NCI-H82 (cell line): ENCODE data around the gene THRSP.
"Not testable (repeated sequence)": the region's sequence is repeated elsewhere in the genome, so short reads cannot be mapped to it uniquely, and the experiment has no call there.

Experiments used
- DNase-seq: peaks from one replicate; lab custom pipeline; 2025; lab: John Stamatoyannopoulos, UW

Gene THRSP

DNA sequence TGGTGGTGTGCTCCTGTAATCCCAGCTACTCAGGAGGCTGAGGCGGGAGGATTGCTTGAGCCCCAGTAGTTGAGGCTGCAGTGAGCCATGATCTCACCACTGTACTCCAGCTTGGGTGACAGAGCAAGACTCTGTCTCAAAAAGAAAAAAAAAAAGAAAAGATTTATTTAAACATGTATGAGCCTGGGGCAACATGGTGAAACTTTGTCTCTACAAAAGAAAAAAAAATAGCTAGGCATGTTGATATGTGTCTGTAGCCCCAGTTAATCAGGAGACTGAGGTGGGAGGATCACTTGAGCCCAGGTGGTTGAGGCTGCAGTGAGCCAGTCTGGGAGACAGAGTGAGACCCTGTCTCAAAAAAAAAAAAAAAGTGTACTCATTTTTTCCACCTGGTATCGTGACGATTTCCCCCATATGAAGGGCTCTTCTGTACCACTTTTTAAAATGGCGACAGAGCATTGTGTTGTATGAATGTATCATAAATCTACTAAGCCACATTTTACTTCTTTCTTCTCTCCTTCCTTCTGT is 24.2 kb upstream of the THRSP start:
- DNase-seq, result no peak

GRCh38 chr11:78039919-78040671 is 23.6 kb upstream of the THRSP start:
- peak; percentile 16 for DNase-seq

DNA sequence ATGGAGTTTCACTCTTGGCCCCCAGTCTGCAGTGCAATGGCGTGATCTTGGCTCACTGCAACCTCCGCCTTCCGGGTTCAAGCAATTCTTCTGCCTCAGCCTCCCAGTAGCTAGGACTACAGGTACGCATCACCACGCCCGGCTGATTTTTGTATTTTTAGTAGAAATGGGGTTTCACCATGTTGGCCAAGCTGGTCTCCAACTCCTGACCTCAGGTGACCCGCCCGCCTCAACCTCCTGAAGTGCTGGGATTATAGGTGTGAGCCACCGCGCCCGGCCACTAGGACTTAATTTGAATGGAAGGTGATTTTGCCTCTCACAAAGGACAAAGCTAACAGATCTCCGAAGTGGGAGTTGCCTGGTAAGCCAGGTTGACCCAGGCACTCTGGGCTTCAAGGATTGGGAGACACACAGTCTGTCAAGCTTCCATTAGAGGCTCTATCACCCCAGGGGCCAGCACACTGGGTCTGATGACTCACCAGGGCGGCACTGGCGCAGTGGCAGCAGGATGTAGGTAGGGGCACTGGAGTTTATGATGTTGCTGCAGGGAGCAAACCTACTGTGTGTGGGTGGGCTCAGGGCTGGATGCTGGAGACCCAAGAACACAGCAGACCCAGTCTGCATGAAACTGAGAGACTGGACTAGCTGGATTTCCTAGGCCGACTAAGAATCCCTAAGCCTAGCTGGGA is 22.8 kb upstream of the THRSP start:
- DNase-seq, result no peak

- DNase-seq, result not testable (repeated sequence)
Observed at GRCh38 chr11:78041380-78041719, 22.3 kb upstream of the THRSP start.

GRCh38 chr11:78041843-78042440 is 21.7 kb upstream of the THRSP start:
- no peak for DNase-seq

- DNase-seq, result no peak
Observed at GRCh38 chr11:78044706-78045105, 19.0 kb upstream of the THRSP start.

DNA sequence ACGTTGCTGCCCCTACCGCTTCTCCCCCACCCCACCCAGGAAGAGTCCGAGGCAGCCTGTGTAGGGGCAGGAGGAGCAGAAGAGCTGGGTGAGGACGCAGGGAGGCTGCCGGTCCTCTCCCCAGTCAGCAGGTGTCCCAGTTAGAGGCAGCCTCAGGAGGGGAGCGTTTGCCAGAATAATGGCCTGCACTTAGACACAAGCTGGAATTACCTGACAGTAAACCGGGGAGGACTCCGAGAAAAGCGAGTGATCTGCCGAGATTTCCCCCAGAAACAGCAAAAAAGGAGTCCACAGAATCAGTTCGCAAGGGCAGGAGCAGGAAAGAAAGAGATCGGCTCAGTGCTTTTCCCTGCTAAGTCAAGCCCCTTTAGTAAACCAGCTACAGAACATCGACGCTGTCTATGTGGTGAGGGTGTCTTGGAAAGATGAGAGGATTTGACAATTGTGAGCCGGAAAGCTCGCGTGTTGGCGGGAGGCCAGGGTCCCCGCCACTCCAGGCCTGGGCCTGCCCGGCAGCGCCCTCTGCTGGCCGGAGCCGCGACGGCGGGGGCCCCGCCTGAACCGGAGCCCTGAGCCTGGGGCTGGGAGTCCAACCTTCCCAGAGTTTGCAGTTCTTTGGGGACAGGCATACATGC is 17.7 kb upstream of the THRSP start:
- peak; percentile 87 for DNase-seq

GRCh38 chr11:78046486-78046854 is 17.2 kb upstream of the THRSP start:
- DNase-seq, result no peak

- DNase-seq, result peak; percentile 89
Observed at GRCh38 chr11:78048561-78048960, 15.1 kb upstream of the THRSP start.

DNA sequence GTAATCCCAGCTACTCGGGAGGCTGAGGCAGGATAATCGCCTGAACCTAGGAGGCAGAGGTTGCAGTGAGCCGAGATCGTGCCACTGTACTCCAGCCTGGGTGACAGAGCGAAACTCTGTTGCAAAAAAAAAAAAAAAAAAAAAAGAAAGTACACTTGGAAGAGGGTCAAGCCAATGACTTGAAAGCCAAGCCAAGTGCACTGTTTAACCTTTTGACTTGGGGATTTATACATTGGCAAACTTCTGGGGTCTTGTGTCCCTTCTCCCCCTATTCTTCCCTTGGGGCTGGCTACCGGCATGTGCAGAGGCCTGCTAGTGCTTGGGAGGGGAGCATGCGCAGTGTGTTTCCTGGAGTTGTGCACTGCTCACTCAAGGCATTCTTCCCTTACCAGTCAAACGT is 14.3 kb upstream of the THRSP start:
- DNase-seq, result no peak

- DNase-seq, result no peak
Observed at GRCh38 chr11:78050964-78051831, 12.5 kb upstream of the THRSP start.

GRCh38 chr11:78054971-78055370 is 8.7 kb upstream of the THRSP start:
- DNase-seq, result no peak

- no peak for DNase-seq
Observed at GRCh38 chr11:78056093-78056492, 7.6 kb upstream of the THRSP start.

DNA sequence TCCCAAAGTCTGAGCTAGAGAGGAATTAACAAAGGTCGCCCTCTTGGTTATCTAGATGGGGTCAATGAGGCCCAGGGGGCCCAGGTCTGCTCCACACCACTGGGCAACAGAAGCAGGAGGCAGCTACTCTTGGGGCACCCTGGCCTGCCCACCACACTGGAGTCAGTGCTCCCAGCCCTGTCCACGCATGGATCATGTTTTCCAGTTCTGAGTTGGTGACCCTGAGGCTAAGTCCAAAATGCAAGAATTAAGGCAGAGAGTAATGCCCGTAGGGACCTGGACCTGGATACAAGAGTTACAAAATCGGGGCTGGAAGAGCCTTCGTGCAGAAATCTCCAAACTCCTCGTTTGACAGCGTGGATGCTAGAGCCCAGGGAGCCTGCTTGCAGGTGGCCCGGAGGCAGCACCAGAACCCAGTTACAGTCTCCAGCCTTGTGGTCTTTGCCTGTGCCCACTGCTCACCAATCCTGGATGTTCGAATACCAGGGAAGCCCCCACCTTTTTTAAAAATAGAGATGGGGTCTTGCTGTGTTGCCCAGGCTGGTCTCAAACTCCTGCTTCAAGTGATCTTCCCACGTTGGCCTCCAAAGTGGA is 6.1 kb upstream of the THRSP start:
- no peak for DNase-seq

GRCh38 chr11:78059749-78060328 is 3.8 kb upstream of the THRSP start:
- DNase-seq, result not testable (repeated sequence)

DNA sequence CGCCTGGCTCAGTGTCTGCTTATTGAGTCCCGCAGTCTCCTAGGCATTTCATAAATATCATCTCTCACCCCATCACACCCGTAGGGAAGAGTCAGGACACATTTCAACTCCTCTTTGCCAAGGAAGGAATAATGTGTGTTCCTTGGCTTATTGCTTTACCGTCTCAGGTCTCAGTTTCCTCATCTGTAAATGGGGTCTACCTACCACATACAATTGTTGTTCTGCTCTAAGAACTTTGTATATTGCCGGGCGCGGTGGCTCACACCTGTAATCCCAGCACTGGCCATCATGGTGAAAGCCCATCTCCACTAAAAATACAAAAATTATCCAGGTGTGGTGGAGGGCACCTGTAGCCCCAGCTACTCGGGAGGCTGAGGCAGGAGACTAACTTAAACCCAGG is 3.1 kb upstream of the THRSP start:
- no peak for DNase-seq

DNA sequence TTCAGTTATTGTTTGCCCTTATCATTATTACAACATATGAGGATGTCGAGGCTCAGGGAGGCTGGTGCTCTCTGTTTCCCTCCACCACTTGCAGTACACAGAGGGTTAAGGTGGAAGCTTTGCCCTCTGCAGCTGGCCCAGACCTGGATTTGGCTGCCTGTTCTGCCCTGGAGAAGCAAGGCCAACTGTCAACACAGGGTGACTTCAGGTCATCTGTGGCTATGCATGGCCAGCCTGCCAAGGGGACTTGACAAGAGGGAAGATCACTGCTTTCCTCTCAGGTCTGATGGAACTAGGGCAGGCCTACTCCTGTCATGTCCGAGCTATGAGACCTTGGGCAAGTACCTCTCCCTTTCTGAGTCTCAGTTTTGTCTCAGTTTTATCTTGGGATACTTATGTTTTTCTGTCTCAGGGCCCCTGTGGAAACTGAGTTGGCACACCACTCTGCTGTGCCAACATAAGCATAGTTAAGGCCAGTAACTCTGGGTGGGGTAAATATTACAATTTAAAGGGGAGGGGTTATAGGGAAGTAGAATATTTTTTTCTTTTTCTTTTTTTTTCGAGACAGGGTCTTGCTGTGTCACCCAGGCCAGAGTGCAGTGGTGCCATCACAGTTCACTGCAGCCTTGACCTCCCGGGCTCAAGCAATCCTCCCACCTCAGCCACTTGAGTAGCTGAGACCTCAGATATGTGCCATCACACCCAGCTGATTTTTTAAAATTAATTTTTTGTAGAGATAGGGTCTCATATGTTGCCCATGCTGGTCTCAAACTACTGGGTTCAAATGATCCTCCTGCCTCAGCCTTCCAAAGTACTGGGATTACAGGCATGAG is 2.4 kb upstream of the THRSP start:
- DNase-seq, result peak; percentile 75

DNA sequence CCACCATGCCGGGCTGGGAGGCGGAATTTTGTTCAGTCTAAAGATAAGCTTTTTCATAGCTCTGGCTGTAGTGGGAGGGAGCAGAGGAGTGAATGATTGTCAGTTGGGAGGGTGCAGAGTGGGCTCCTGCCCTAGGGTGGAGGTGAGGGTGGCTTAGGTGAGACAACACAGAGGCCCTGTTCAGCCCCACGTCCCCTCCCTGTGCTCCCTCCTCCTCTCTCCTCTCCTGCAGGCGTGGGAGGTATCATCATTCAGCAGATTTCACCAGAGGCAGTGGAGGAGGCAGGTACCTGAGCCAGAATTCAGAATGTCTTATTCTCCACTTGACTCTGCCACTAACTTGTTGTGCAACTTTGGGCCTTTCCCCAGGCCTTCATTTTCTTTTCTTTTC is 1.7 kb upstream of the THRSP start:
- DNase-seq, result peak; percentile 29

GRCh38 chr11:78062671-78063070 is 990 bp upstream of the THRSP start:
- no peak for DNase-seq

- DNase-seq, result no peak
Observed at GRCh38 chr11:78065203-78065602, 1.5 kb downstream of the THRSP start.
